ENCODE results near the gene ANK3. TPM values are rescaled to one million over a fixed set of nuclear protein-coding genes. Genes with fewer than 3 reads are reported as not detected.

Gene ANK3
- polyA plus RNA-seq, 1 donor (not counting 4 experiments of a cell fraction or from before 2014, with no cell fraction given), result 8.3 TPM

DNA sequence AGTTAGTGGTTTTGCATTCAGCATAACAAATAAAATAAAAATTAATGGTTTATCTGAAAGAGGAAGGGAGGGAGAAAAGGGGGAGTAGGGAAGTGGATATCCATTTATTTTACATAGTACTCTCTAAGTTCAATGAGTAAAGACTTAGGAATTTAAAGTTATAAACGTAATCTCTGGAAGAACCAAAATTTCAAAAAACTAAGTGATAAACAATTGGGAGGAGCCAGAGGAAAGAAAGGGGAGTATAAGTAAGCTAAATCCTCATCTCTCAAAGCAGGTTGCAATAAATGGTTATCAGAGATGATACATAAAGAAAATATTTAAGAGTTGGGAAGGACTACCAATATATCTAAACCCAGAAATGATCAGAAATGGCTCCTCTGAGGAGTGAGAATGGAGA lies 46.4 kb downstream of the ANK3 start:
- H2AFZ ChIP-seq (ENCODE audit: control insufficient read depth, low read length), result no peak overlapping the region
- DNase-seq (ENCODE audit: low read depth, low spot score) (no peak), FAIRE-seq (no peak)
- no peaks in the 10 kb centered on the region for H3K9me3 ChIP-seq (ENCODE audit: control insufficient read depth, low read depth, low read length)
- H3K36me3 ChIP-seq (ENCODE audit: control insufficient read depth in 2 of 2, extremely low read depth in 1 of 2, insufficient read depth in 2 of 2, low read length in 2 of 2), result no peaks in the 10 kb centered on the region
- H3K4me2 ChIP-seq (ENCODE audit: control insufficient read depth, extremely low read depth, insufficient read depth, low read depth, low read length), result no peak overlapping the region
- TF ChIP-seq, protein P1, sequence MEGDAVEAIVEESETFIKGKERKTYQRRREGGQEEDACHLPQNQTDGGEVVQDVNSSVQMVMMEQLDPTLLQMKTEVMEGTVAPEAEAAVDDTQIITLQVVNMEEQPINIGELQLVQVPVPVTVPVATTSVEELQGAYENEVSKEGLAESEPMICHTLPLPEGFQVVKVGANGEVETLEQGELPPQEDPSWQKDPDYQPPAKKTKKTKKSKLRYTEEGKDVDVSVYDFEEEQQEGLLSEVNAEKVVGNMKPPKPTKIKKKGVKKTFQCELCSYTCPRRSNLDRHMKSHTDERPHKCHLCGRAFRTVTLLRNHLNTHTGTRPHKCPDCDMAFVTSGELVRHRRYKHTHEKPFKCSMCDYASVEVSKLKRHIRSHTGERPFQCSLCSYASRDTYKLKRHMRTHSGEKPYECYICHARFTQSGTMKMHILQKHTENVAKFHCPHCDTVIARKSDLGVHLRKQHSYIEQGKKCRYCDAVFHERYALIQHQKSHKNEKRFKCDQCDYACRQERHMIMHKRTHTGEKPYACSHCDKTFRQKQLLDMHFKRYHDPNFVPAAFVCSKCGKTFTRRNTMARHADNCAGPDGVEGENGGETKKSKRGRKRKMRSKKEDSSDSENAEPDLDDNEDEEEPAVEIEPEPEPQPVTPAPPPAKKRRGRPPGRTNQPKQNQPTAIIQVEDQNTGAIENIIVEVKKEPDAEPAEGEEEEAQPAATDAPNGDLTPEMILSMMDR (optimal IDR thresholded peaks at IDR 0.05 in 1 of 3, IDR thresholded peaks at IDR 0.05 in 1 of 3, conservative IDR thresholded peaks at IDR 0.05 in 1 of 3; ENCODE audit: extremely low read depth in 1 of 3, insufficient read depth in 2 of 3, low read length in 3 of 3), result no peak
- TF ChIP-seq EZH2 (IDR thresholded peaks at IDR 0.05; ENCODE audit: low read length), result no peak
- H3K27ac ChIP-seq (ENCODE audit: control insufficient read depth, insufficient read depth, low read length), result no peak overlapping the region
- H3K79me2 ChIP-seq (ENCODE audit: control insufficient read depth, insufficient read depth, low read length), result no peaks in the 10 kb centered on the region
- H3K9me1 ChIP-seq (ENCODE audit: control insufficient read depth, extremely low read depth, insufficient read depth, low read length), result no peaks in the 10 kb centered on the region
- dilution Hi-C loops (cut with MboI; ENCODE audit: extremely low pct_ligation_motif_present, low sequenced_read_pairs), result no loop called here
- no peaks in the 10 kb centered on the region for H3K4me1 ChIP-seq (ENCODE audit: control insufficient read depth, extremely low read depth, insufficient read depth, low read length)
- no peaks in the 10 kb centered on the region for H3K27me3 ChIP-seq (ENCODE audit: control insufficient read depth, extremely low read depth, insufficient read depth, low read length)
- no peaks in the 10 kb centered on the region for H4K20me1 ChIP-seq (ENCODE audit: control insufficient read depth, extremely low read depth, insufficient read depth, low read length)
- no peak overlapping the region for H3K4me3 ChIP-seq (ENCODE audit: control insufficient read depth in 2 of 3, extremely low read depth in 1 of 3, insufficient read depth in 2 of 3, low read depth in 1 of 3, low read length in 3 of 3)
- no peak overlapping the region for H3K9ac ChIP-seq (ENCODE audit: control insufficient read depth, extremely low read depth, insufficient read depth, low read length)

DNA sequence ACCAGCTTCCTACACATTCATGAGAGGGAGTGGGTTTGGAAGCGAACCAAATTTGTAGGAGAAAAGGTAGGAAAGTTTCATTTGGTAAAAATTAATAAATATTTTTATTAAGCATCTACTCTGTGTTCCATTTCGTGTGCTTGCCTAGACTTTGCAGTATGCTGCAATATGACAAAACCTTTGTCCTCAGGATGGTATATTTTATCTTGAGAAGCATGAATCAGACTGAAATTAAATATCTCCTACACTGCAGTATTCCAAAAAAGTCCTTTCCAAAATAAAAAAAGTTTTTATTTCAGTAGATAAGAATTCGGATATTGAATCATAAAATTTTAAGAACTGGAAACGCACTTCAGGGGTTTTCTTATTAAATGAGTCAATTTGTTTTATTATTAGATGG lies 47.7 kb downstream of the ANK3 start:
- Histone ChIP-seq H3K36me3 (ENCODE audit: control insufficient read depth in 2 of 2, extremely low read depth in 1 of 2, insufficient read depth in 2 of 2, low read length in 2 of 2) (no peaks in the 10 kb centered on the region), H3K4me2 (ENCODE audit: control insufficient read depth, extremely low read depth, insufficient read depth, low read depth, low read length) (no peak overlapping the region), H4K20me1 (ENCODE audit: control insufficient read depth, extremely low read depth, insufficient read depth, low read length) (no peaks in the 10 kb centered on the region), H3K27ac (ENCODE audit: control insufficient read depth, insufficient read depth, low read length) (no peak overlapping the region), H3K79me2 (ENCODE audit: control insufficient read depth, insufficient read depth, low read length) (no peaks in the 10 kb centered on the region), H3K27me3 (ENCODE audit: control insufficient read depth, extremely low read depth, insufficient read depth, low read length) (no peaks in the 10 kb centered on the region), H3K9ac (ENCODE audit: control insufficient read depth, extremely low read depth, insufficient read depth, low read length) (no peak overlapping the region), H3K4me1 (ENCODE audit: control insufficient read depth, extremely low read depth, insufficient read depth, low read length) (no peaks in the 10 kb centered on the region), H3K9me3 (ENCODE audit: control insufficient read depth, low read depth, low read length) (no peaks in the 10 kb centered on the region), H3K9me1 (ENCODE audit: control insufficient read depth, extremely low read depth, insufficient read depth, low read length) (no peaks in the 10 kb centered on the region), H3K4me3 (ENCODE audit: control insufficient read depth in 2 of 3, extremely low read depth in 1 of 3, insufficient read depth in 2 of 3, low read depth in 1 of 3, low read length in 3 of 3) (no peak overlapping the region), H2AFZ (ENCODE audit: control insufficient read depth, low read length) (no peak overlapping the region)
- TF ChIP-seq, protein P1 (optimal IDR thresholded peaks at IDR 0.05 in 1 of 3, IDR thresholded peaks at IDR 0.05 in 1 of 3, conservative IDR thresholded peaks at IDR 0.05 in 1 of 3; ENCODE audit: extremely low read depth in 1 of 3, insufficient read depth in 2 of 3, low read length in 3 of 3), result no peak
- TF ChIP-seq EZH2 (IDR thresholded peaks at IDR 0.05; ENCODE audit: low read length), result no peak
- no peak for DNase-seq (ENCODE audit: low read depth, low spot score)
- no peak for FAIRE-seq
- dilution Hi-C loops (cut with MboI; ENCODE audit: extremely low pct_ligation_motif_present, low sequenced_read_pairs), result no loop called here

Data from keratinocyte (primary cell).